K562 (cell line): ENCODE data around the gene GRIK3. TPM values are rescaled to one million over a fixed set of nuclear protein-coding genes. Genes with fewer than 3 reads are reported as not detected.

Experiments used
- ATAC-seq: fragments of 200-7000 bp; cut with Tn5 transposase; 3 replicates; pipeline ENCODE4 v1.9.1; 2020; ENCODE audit warnings: moderate library complexity
- BruUV-seq: library from RNA; stranded (reverse); fragments of 400-500 nt; replicated peaks from 2 replicates; lab custom pipeline; 2021; lab: Mats Ljungman, UMichigan
- CTCF ChIA-PET: fragments of 300-600 bp; formaldehyde crosslinking; extraction: SDS; loops from one replicate; lab custom pipeline; 2021; ENCODE audit warnings: low intra/inter-chr PET ratio; lab: Yijun Ruan, JAX
- POLR2A ChIA-PET: fragments of 300-600, 350-650 bp; sonication (Branson Sonifier 250); formaldehyde crosslinking; extraction: SDS; loops from one replicate; lab custom pipeline; 2021; ENCODE audit warnings: antibody characterized with exemption, inconsistent platforms; lab: Yijun Ruan, JAX
- DNase-seq, 4 experiments: peaks; one replicate each; pipeline versions ENCODE4 v3.0.0 to v3.0.0-alpha.2; 2011 to 2018; ENCODE audit warnings: low spot score in 3 of 4, mixed read lengths in 3 of 4; ENCODE audit errors: extremely low read depth in 1 of 4
- FAIRE-seq: peaks from 2 replicates; lab custom pipeline; 2011; peaks lifted over from hg19 to GRCh38; lab: Jason Lieb, UNC
- H2AFZ ChIP-seq: 2 replicates; pipeline ENCODE4 v1.6.0; 2011; ENCODE audit warnings: low read depth, low read length, control low read depth, inconsistent platforms
- H3K27ac ChIP-seq: fragments of 200-600 bp; 3 replicates; pipeline ENCODE4 v1.8.0; 2011; ENCODE audit warnings: low read depth, mild to moderate bottlenecking, control low read depth, inconsistent platforms, low read length, moderate library complexity, mixed read lengths; ENCODE audit errors: extremely low read depth
- H3K27me3 ChIP-seq, 2 experiments: fragments of 300-600 bp in 1 of 2; 2 replicates in 1 of 2; 3 replicates in 1 of 2; pipeline versions ENCODE4 v1.6.0 to v1.8.0; 2011; ENCODE audit warnings: inconsistent platforms in 2 of 2, low read length in 2 of 2, mild to moderate bottlenecking in 1 of 2, mixed read lengths in 1 of 2, moderate library complexity in 1 of 2; ENCODE audit not compliant: control insufficient read depth in 2 of 2, insufficient read depth in 2 of 2
- H3K36me3 ChIP-seq: fragments of 300-600 bp; 3 replicates; pipeline ENCODE4 v1.8.0; 2011; ENCODE audit warnings: mild to moderate bottlenecking, low read length, inconsistent platforms; ENCODE audit not compliant: control insufficient read depth, insufficient read depth
- H3K4me1 ChIP-seq, 2 experiments: fragments of 200-600 bp in 1 of 2; replicated peaks in 1 of 2; 2 replicates in 1 of 2; 3 replicates in 1 of 2; pipeline versions ENCODE4 v1.5.1 to v1.8.0; 2011; ENCODE audit warnings: inconsistent platforms in 2 of 2, low read length in 2 of 2, mild to moderate bottlenecking in 1 of 2, mixed read lengths in 1 of 2, moderate library complexity in 1 of 2; ENCODE audit not compliant: control insufficient read depth in 2 of 2, insufficient read depth in 2 of 2
- H3K4me2 ChIP-seq: 2 replicates; pipeline ENCODE4 v1.6.1; 2011; ENCODE audit warnings: low read length, control low read depth, inconsistent platforms, mixed read lengths; ENCODE audit not compliant: insufficient read depth
- H3K4me3 ChIP-seq: fragments of 200-600 bp; sonication (generic), shearing (Covaris generic); 2 replicates; pipeline ENCODE4 v1.5.1; 2016; ENCODE audit warnings: control low read depth, inconsistent platforms
- H3K79me2 ChIP-seq: fragments of 200-600 bp; 3 replicates; pipeline ENCODE4 v1.8.0; 2011; ENCODE audit warnings: low read length, inconsistent platforms; ENCODE audit not compliant: control insufficient read depth, insufficient read depth
- H3K9ac ChIP-seq, 2 experiments: 2 replicates each; pipeline versions ENCODE4 v1.6.0 to v1.6.1; 2011; ENCODE audit warnings: low read depth in 2 of 2, low read length in 2 of 2, control low read depth in 1 of 2, inconsistent platforms in 1 of 2, mild to moderate bottlenecking in 1 of 2, mixed read lengths in 1 of 2; ENCODE audit not compliant: insufficient read depth in 1 of 2
- H3K9me1 ChIP-seq: one replicate; pipeline ENCODE4 v1.6.0; 2011; ENCODE audit warnings: inconsistent platforms, mild to moderate bottlenecking, low read length, moderate library complexity; ENCODE audit not compliant: control insufficient read depth, insufficient read depth
- H3K9me3 ChIP-seq: replicated peaks from 2 replicates; pipeline ENCODE4 v1.5.1; 2011; ENCODE audit warnings: low read depth, low read length, inconsistent platforms; ENCODE audit not compliant: control insufficient read depth, insufficient read depth
- H4K20me1 ChIP-seq: replicated peaks from 2 replicates; pipeline ENCODE4 v1.6.1; 2011; ENCODE audit warnings: low read length, inconsistent platforms, mixed read lengths; ENCODE audit not compliant: control insufficient read depth, insufficient read depth
- EGR1 ChIP-seq: fragments of 450-650 bp; conservative IDR thresholded peaks from 2 replicates; pipeline ENCODE4 v1.6.1; 2017; ENCODE audit warnings: mild to moderate bottlenecking
- FOSL1 ChIP-seq: fragments of 200-800 bp; sonication (Bioruptor generic); conservative IDR thresholded peaks from 2 replicates; pipeline ENCODE4 v1.6.1; 2016; ENCODE audit warnings: missing genetic modification characterization, missing compliant biosample characterization
- ILF3 ChIP-seq: fragments of 450-650 bp; IDR thresholded peaks from 2 replicates; pipeline ENCODE4 v1.6.1; 2018; ENCODE audit warnings: antibody characterized with exemption, mild to moderate bottlenecking, moderate library complexity, borderline replicate concordance
- JUND ChIP-seq, 2 experiments: IDR thresholded peaks; 2 replicates in 1 of 2; 3 replicates in 1 of 2; pipeline ENCODE4 v1.6.1; 2011; ENCODE audit warnings: borderline replicate concordance in 2 of 2, low read depth in 2 of 2, low read length in 2 of 2, improper control_type of control experiment in 1 of 2, missing biosample characterization in 1 of 2, missing genetic modification characterization in 1 of 2, missing genetic modification reagents in 1 of 2
- NCOR1 ChIP-seq: fragments of 450-650 bp; IDR thresholded peaks from 2 replicates; pipeline ENCODE4 v1.6.1; 2016; ENCODE audit warnings: mild to moderate bottlenecking, moderate library complexity
- NR1H2 ChIP-seq: sonication (generic); formaldehyde crosslinking; IDR thresholded peaks from 2 replicates; pipeline ENCODE4 v1.4.0; 2020; ENCODE audit warnings: mild to moderate bottlenecking, missing genetic modification reagents
- ZNF133 ChIP-seq: fragments of 250-450 bp; sonication (Bioruptor Pico); IDR thresholded peaks from 2 replicates; pipeline ENCODE4 v1.4.0; 2020; ENCODE audit warnings: mild to moderate bottlenecking
- ZNF436 ChIP-seq: fragments of 250-450, 450-650 bp; sonication (Bioruptor Pico); formaldehyde crosslinking; IDR thresholded peaks from 2 replicates; pipeline ENCODE4 v1.7.0; 2020; ENCODE audit warnings: mild to moderate bottlenecking
- WGBS: fragments of 100-300 bp; shearing (Covaris generic); methylation state at CpG from one replicate; pipeline ENCODE4 v1.1.6; 2016; ENCODE audit warnings: low coverage, mixed read lengths; ENCODE audit not compliant: insufficient coverage; ENCODE audit errors: missing lambda C conversion rate; 5-methylcytosine and 5-hydroxymethylcytosine counted together
- in situ Hi-C: fragments of 300-500 bp; cut with MboI; formaldehyde crosslinking; loops from 4 replicates; pipeline ENCODE4 v1.15.0; 2018; ENCODE audit warnings: inconsistent platforms, mixed read lengths
- intact Hi-C: fragments of 100-400 bp; cut with micrococcal nuclease; formaldehyde crosslinking; loops from 2 replicates; pipeline ENCODE4 v1.14.2; 2022
- polyA plus RNA-seq, 8 experiments: library from polyadenylated mRNA; depleted of rRNA in 4 of 8; stranded (reverse) in 5 of 8; unstranded in 3 of 8; fragments of >200 nt; fragmentation: Nextera tagmentation in 2 of 8; fragmentation: Illumina TruSeq in 1 of 8; extraction: Ambion mirVana in 2 of 8; extraction: Trizol in 1 of 8; gene quantifications; 2 replicates each; pipeline versions ENCODE4 v1.2.1 to v1.2.3, GENCODE V29; 2011 to 2014; ENCODE audit warnings: inconsistent platforms in 1 of 8, missing spikeins in 1 of 8
- total RNA-seq, 7 experiments: library from RNA; depleted of rRNA in 6 of 7; stranded (reverse); fragments of >200 nt in 6 of 7; fragmentation: Illumina TruSeq in 2 of 7; extraction: Trizol in 2 of 7; gene quantifications; 2 replicates each; pipeline versions ENCODE4 v1.2.1 to v1.2.3, GENCODE V29; 2011 to 2021; ENCODE audit warnings: low replicate concordance in 1 of 7
- TF ChIP-seq, protein P1 (sequence below), 3 experiments: IDR thresholded peaks in 2 of 3; conservative IDR thresholded peaks in 1 of 3; 2 replicates each; pipeline ENCODE4 v1.5.1; 2011 to 2012; ENCODE audit warnings: low read length in 3 of 3, mild to moderate bottlenecking in 3 of 3, control low read depth in 2 of 3, improper control_type of control experiment in 1 of 3, inconsistent platforms in 1 of 3, low read depth in 1 of 3, mixed read lengths in 1 of 3, moderate library complexity in 1 of 3; ENCODE audit not compliant: insufficient read depth in 2 of 3
- TF ChIP-seq, protein P2 (sequence below): IDR thresholded peaks from 2 replicates; pipeline ENCODE4 v1.6.1; 2011; ENCODE audit warnings: borderline replicate concordance, low read depth, mild to moderate bottlenecking, moderate library complexity, low read length; ENCODE audit not compliant: insufficient read depth, poor library complexity, severe bottlenecking
- TF ChIP-seq, protein P3 (sequence below): sonication (generic); formaldehyde crosslinking; IDR thresholded peaks from 2 replicates; pipeline ENCODE4 v1.8.0; 2022; ENCODE audit warnings: mild to moderate bottlenecking, missing genetic modification reagents

The GRIK3 gene
- total and polyA plus RNA-seq, 9 of the 15 experiments (the other 6 are each of a cell fraction or from before 2014, with no cell fraction given) = not detected

DNA sequence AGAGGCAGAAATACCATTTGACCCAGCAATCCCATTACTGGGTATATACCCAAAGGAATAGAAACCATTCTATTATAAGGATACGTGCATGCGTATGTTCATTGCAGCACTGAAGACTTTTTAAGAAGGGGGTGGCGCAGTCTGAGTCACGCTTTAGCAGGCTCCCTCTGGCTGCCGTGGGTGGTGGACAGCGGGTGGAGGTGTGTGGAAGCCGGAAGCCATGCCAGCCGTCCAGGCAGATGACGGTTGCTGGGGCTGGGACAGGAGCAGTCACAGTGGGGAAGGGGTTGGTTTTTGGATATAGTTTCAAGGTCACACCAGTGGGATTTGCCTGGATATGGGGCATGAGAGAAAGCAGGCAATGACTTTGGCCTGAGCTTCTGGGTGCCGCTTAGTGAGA, 270.5 kb downstream of the GRIK3 start:
- BruUV-seq = no TSS peak
- Histone ChIP-seq H3K9me3 (no peaks in the 10 kb centered on the region), H3K79me2 (no peaks in the 10 kb centered on the region), H3K36me3 (no peaks in the 10 kb centered on the region), H3K4me1 (peaks cover 0 to 3% of the 10 kb centered on the region in 2 experiments; a peak in 1 of 5 replicates), H4K20me1 (0 out of 2 replicates have a peak, but pooled peaks cover 5% of the 10 kb centered on the region), H3K27ac (no peak overlapping the region), H3K4me2 (no peak overlapping the region), H3K9me1 (no peaks in the 10 kb centered on the region), H3K9ac (no peak overlapping the region), H3K27me3 (peaks cover 6 to 27% of the 10 kb centered on the region in 2 experiments; a peak in 3 of 5 replicates), H3K4me3 (no peak overlapping the region), H2AFZ (no peak overlapping the region)
- 3% methylated on average over 10 of the region's 10 CpGs for WGBS
- DNase-seq = peak; percentile 19 to 45 (median 36)
- intact Hi-C loops (no loop called here), in situ Hi-C loops (no loop called here)
- TF ChIP-seq, protein P1, sequence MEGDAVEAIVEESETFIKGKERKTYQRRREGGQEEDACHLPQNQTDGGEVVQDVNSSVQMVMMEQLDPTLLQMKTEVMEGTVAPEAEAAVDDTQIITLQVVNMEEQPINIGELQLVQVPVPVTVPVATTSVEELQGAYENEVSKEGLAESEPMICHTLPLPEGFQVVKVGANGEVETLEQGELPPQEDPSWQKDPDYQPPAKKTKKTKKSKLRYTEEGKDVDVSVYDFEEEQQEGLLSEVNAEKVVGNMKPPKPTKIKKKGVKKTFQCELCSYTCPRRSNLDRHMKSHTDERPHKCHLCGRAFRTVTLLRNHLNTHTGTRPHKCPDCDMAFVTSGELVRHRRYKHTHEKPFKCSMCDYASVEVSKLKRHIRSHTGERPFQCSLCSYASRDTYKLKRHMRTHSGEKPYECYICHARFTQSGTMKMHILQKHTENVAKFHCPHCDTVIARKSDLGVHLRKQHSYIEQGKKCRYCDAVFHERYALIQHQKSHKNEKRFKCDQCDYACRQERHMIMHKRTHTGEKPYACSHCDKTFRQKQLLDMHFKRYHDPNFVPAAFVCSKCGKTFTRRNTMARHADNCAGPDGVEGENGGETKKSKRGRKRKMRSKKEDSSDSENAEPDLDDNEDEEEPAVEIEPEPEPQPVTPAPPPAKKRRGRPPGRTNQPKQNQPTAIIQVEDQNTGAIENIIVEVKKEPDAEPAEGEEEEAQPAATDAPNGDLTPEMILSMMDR (IDR thresholded peaks at IDR 0.05 in 2 of 3, conservative IDR thresholded peaks at IDR 0.05 in 1 of 3; ENCODE audit: insufficient read depth in 2 of 3, low read depth in 1 of 3, low read length in 3 of 3) = peak in 2 of 3 experiments; percentile 29 to 36; a peak in 4 of 6 replicates
- TF ChIP-seq, protein P2, sequence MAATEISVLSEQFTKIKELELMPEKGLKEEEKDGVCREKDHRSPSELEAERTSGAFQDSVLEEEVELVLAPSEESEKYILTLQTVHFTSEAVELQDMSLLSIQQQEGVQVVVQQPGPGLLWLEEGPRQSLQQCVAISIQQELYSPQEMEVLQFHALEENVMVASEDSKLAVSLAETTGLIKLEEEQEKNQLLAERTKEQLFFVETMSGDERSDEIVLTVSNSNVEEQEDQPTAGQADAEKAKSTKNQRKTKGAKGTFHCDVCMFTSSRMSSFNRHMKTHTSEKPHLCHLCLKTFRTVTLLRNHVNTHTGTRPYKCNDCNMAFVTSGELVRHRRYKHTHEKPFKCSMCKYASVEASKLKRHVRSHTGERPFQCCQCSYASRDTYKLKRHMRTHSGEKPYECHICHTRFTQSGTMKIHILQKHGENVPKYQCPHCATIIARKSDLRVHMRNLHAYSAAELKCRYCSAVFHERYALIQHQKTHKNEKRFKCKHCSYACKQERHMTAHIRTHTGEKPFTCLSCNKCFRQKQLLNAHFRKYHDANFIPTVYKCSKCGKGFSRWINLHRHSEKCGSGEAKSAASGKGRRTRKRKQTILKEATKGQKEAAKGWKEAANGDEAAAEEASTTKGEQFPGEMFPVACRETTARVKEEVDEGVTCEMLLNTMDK = peak; percentile 38
- TF ChIP-seq ZNF133 = no peak
- no peak for TF ChIP-seq ZNF436
- TF ChIP-seq FOSL1 (tag) = 0 out of 2 replicates have a peak, but pooled peaks have one; percentile 25
- TF ChIP-seq, protein P3, sequence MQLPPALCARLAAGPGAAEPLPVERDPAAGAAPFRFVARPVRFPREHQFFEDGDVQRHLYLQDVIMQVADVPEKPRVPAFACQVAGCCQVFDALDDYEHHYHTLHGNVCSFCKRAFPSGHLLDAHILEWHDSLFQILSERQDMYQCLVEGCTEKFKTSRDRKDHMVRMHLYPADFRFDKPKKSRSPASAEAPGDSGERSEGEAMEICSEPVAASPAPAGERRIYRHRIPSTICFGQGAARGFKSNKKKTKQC (CRISPR knock-in tag) = no peak
- TF ChIP-seq NR1H2 = no peak
- TF ChIP-seq ILF3 = no peak
- peak; percentile 40; the same call in 1 of the 2 replicates for TF ChIP-seq JUND (IDR thresholded peaks at IDR 0.05; ENCODE audit: borderline replicate concordance, low read depth, low read length)
- no peak; the same call in 2 of the 3 replicates for TF ChIP-seq JUND (tag; IDR thresholded peaks at IDR 0.05; ENCODE audit: borderline replicate concordance, low read depth, low read length)
- TF ChIP-seq NCOR1 = no peak
- TF ChIP-seq EGR1 = peak; percentile 59; the same call in 1 of the 2 replicates
- ChIA-PET CTCF (no interaction called here), POLR2A (interaction anchor here (0.9 to 1.7 kb wide), 2 partner anchors 9 to 14 kb away, joined by 3 to 4 read pairs; no protein-coding TSS in a partner anchor)
- peak; percentile 60; the same call in 2 of the 3 replicates for ATAC-seq
- no peak for FAIRE-seq
